Islet precursor cell (in vitro differentiated cells): Measurements from ENCODE around the gene COA6.

Experiments used
- DNase-seq: peaks from one replicate; pipeline ENCODE4 v3.0.0-alpha.2; 2018

Gene COA6

DNA sequence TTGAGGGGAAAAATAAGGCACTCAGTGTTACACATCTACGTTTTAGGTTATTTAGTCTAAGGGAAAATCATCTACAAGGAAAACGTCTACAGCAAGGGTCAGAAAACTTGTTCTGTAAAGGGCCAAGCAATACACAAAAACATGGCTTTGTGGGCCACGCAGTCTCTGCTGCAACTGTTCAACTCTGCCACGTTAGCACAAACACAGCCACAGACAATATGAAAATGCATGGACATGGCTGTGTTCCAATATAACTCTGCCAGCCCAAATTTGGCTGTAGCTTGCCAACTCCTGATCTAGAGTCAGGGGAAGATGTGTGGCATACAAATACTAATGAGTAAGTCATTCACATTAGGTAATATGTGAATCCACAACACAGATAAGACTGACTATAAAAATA, 40.7 kb downstream of the COA6 start:
- DNase-seq = peak; percentile 8

DNA sequence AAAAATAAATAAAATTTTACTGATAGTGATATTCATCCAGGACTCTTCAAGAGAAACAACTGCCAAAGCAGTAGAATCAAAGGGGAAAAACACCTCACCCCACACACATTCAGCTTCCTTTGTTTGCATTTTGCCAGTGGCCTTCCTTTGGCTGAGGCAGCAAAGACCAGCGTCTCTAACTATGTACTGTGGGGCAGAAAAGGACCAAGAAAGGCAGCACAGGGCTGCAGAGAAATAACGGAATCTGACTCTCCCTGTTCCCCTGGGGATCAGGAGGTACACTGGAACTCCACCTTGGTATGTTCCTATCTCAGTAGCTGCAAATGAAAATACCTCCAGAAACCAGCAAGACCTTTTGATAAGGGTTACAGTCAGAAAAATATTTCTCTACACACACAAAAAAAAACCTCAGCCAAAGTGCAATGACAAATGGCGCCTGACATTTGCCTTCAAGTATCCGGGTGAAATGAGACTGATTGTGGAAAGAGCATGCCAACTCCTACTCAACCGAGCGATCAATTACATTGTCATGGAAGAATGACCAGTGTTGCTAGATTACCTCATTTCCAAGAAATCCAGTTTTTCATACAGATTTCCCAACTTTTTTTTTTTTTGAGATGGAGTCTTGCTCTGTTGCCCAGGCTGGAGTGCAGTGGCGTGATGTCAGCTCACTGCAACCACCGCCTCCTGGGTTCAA, 54.8 kb downstream of the COA6 start:
- DNase-seq = no peak

DNA sequence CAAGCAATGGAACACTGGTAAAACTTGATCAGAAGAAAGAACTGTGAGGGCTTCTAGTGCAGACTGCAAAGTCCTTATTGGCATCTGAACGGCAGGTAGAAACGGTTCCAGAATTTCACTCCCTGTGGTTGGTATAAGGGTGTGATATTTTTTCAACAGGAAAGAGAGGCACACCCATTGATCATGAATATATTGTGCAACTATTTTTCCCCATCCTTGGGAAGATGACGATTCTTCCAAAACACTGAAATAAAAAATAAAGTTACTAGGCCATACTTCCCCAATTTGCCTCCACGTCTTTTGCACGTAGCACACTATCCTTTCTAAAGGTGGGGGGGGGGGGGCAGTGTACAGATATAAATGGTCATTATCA, 56.2 kb downstream of the COA6 start:
- DNase-seq = no peak

DNA sequence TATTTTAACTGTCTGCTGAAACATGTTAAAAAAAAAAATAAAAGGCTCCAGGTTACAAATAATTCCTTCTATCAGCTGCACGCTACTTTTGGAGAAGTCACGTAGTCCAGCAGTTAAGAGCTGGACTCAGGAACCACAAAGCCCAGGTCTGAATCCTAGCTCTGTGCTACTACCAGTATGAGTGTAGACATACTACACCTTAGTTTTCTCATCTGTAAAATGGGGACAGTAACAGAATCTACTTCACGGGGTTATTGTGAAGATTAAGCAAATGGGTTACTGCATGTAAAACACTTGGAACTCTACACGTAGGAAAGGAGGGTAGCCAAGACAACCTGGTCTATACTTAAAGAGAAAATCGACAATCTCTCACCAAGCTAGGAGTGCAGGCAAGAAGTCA, 57.4 kb downstream of the COA6 start:
- DNase-seq = no peak

DNA sequence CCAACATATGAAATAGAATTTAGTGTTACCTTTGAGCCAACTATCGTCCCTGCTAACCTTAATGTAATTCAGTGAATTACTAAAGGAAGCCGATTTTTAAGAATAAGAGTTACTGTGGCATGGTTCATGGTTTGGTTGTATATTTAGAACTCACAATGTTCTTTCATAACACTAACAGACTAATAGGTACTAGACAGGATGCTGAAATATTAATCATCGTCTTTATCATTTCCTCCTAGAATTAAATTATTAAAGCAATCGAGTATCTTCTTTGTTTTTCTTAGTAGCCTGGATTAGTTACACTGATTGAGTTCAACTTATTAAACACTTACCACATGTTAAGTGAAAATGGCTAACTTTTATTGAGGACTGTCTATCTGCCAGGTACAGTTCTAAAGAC, 58.0 kb downstream of the COA6 start:
- DNase-seq = no peak

DNA sequence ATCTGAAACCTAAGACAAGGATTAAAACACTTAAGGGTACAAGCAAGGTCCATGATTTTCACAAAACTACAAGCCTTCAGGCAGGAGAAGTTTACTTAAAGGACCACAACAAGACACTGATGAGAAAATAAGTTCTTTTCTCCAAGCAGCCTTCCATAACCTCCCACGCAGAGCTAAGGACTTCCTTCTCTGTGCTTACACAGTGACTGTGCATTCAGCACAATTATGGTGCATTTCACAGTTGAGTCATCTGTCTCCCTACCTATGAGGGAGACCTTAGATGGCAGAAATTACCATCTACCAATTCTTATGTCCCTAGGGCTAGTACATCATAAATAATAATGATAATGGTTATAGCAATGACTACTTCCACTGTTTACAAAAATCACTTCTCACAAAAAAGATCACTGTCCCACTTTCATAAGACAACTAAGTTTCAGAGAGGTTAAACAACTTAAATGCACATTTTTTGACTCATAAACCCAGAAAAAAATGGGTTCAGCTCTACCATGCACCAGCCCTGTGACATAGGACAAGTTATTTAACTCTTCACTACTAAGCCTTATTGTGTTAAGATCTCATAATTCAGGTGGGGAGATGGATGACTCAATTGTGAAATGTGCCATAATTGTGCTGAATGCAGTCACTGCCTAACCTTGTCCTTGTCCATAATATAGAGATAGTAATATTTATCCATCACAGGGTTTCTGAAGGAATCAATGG, 60.5 kb downstream of the COA6 start:
- no peak for DNase-seq
